Skeletal muscle satellite cell (primary cell): Measurements from ENCODE around the gene EEIG2.

Experiments
- H3K27me3 ChIP-seq: 2 replicates; pipeline ENCODE4 v1.7.0; 2013; ENCODE audit warnings: low read length; ENCODE audit not compliant: control insufficient read depth, insufficient read depth
- H3K36me3 ChIP-seq: 2 replicates; pipeline ENCODE4 v1.7.0; 2013; ENCODE audit warnings: mild to moderate bottlenecking, control low read depth, low read length; ENCODE audit not compliant: insufficient read depth
- H3K4me1 ChIP-seq: 2 replicates; pipeline ENCODE4 v1.7.0; 2013; ENCODE audit warnings: low read length; ENCODE audit not compliant: control insufficient read depth, insufficient read depth
- H3K4me2 ChIP-seq: 2 replicates; pipeline ENCODE4 v1.7.0; 2013; ENCODE audit warnings: mild to moderate bottlenecking, low read length
- H3K4me3 ChIP-seq: 2 replicates; pipeline ENCODE4 v1.7.0; 2013; ENCODE audit warnings: low read length
- H3K9ac ChIP-seq: 2 replicates; pipeline ENCODE4 v1.7.0; 2013; ENCODE audit warnings: mild to moderate bottlenecking, low read depth, low read length, moderate library complexity
- H3K9me3 ChIP-seq: replicated peaks from 2 replicates; pipeline ENCODE4 v1.7.0; 2013; ENCODE audit warnings: mild to moderate bottlenecking, control low read depth, low read length

The EEIG2 gene

GRCh38 chr1:108553905-108554304 lies 6.0 kb upstream of the EEIG2 start:
- H3K4me2 ChIP-seq: no peak overlapping the region
- no peaks in the 10 kb centered on the region for H3K4me1 ChIP-seq
- H3K4me3 ChIP-seq: no peak overlapping the region
- no peak overlapping the region for H3K9ac ChIP-seq
- no peaks in the 10 kb centered on the region for H3K9me3 ChIP-seq
- peaks cover 6% of the 10 kb centered on the region for H3K27me3 ChIP-seq
- H3K36me3 ChIP-seq: no peaks in the 10 kb centered on the region

GRCh38 chr1:108554682-108555427 lies 5.0 kb upstream of the EEIG2 start:
- Histone ChIP-seq H3K4me3 (no peak overlapping the region), H3K4me2 (no peak overlapping the region), H3K36me3 (no peaks in the 10 kb centered on the region), H3K9me3 (no peaks in the 10 kb centered on the region), H3K27me3 (no peaks in the 10 kb centered on the region), H3K4me1 (no peaks in the 10 kb centered on the region), H3K9ac (no peak overlapping the region)

- Histone ChIP-seq H3K9ac (no peak overlapping the region), H3K27me3 (no peaks in the 10 kb centered on the region), H3K36me3 (no peaks in the 10 kb centered on the region), H3K9me3 (no peaks in the 10 kb centered on the region), H3K4me1 (peaks cover 4% of the 10 kb centered on the region), H3K4me2 (no peak overlapping the region), H3K4me3 (no peak overlapping the region)
Measured at GRCh38 chr1:108556066-108556465, 3.8 kb upstream of the EEIG2 start.

GRCh38 chr1:108556499-108556898 lies 3.4 kb upstream of the EEIG2 start:
- H3K4me3 ChIP-seq: no peak overlapping the region
- H3K9ac ChIP-seq: no peak overlapping the region
- H3K27me3 ChIP-seq: no peaks in the 10 kb centered on the region
- H3K9me3 ChIP-seq: no peaks in the 10 kb centered on the region
- peaks cover 9% of the 10 kb centered on the region for H3K4me1 ChIP-seq
- H3K4me2 ChIP-seq: no peak overlapping the region
- H3K36me3 ChIP-seq: no peaks in the 10 kb centered on the region

- Histone ChIP-seq H3K4me1 (peaks cover 12% of the 10 kb centered on the region), H3K9ac (no peak overlapping the region), H3K9me3 (no peaks in the 10 kb centered on the region), H3K4me3 (no peak overlapping the region), H3K27me3 (no peaks in the 10 kb centered on the region), H3K36me3 (no peaks in the 10 kb centered on the region), H3K4me2 (no peak overlapping the region)
Measured at GRCh38 chr1:108557296-108557695, 2.6 kb upstream of the EEIG2 start.

- H3K4me1 ChIP-seq: peaks cover 12% of the 10 kb centered on the region
- no peaks in the 10 kb centered on the region for H3K36me3 ChIP-seq
- peak overlapping the region; percentile 91 for H3K4me3 ChIP-seq
- H3K9ac ChIP-seq: peak overlapping the region; percentile 76
- H3K27me3 ChIP-seq: no peaks in the 10 kb centered on the region
- H3K9me3 ChIP-seq: no peaks in the 10 kb centered on the region
- peak overlapping the region; percentile 88 for H3K4me2 ChIP-seq
Measured at GRCh38 chr1:108560189-108560873, 431 bp downstream of the EEIG2 start.

GRCh38 chr1:108560874-108561459 lies 1.1 kb downstream of the EEIG2 start:
- peak overlapping the region; percentile 76 for H3K9ac ChIP-seq
- H3K9me3 ChIP-seq: no peaks in the 10 kb centered on the region
- peaks cover 12% of the 10 kb centered on the region for H3K4me1 ChIP-seq
- H3K27me3 ChIP-seq: no peaks in the 10 kb centered on the region
- no peaks in the 10 kb centered on the region for H3K36me3 ChIP-seq
- peak overlapping the region; percentile 88 for H3K4me2 ChIP-seq
- H3K4me3 ChIP-seq: peak overlapping the region; percentile 91

GRCh38 chr1:108561689-108562326 lies 1.9 kb downstream of the EEIG2 start:
- H3K4me3 ChIP-seq: no peak overlapping the region
- H3K4me2 ChIP-seq: peak overlapping the region; percentile 88
- H3K9ac ChIP-seq: no peak overlapping the region
- H3K9me3 ChIP-seq: no peaks in the 10 kb centered on the region
- H3K36me3 ChIP-seq: no peaks in the 10 kb centered on the region
- H3K4me1 ChIP-seq: peaks cover 12% of the 10 kb centered on the region
- no peaks in the 10 kb centered on the region for H3K27me3 ChIP-seq

- H3K4me1 ChIP-seq: peaks cover 12% of the 10 kb centered on the region
- H3K4me2 ChIP-seq: no peak overlapping the region
- no peaks in the 10 kb centered on the region for H3K27me3 ChIP-seq
- no peaks in the 10 kb centered on the region for H3K9me3 ChIP-seq
- H3K4me3 ChIP-seq: no peak overlapping the region
- no peaks in the 10 kb centered on the region for H3K36me3 ChIP-seq
- H3K9ac ChIP-seq: no peak overlapping the region
Measured at GRCh38 chr1:108563808-108564207, 3.9 kb downstream of the EEIG2 start.

GRCh38 chr1:108565081-108565480 lies 5.2 kb downstream of the EEIG2 start:
- Histone ChIP-seq H3K36me3 (no peaks in the 10 kb centered on the region), H3K4me1 (peaks cover 12% of the 10 kb centered on the region), H3K27me3 (no peaks in the 10 kb centered on the region), H3K4me3 (no peak overlapping the region), H3K9me3 (no peaks in the 10 kb centered on the region), H3K4me2 (no peak overlapping the region), H3K9ac (no peak overlapping the region)

- H3K4me1 ChIP-seq: peaks cover 12% of the 10 kb centered on the region
- no peak overlapping the region for H3K9ac ChIP-seq
- H3K4me3 ChIP-seq: no peak overlapping the region
- no peak overlapping the region for H3K4me2 ChIP-seq
- H3K36me3 ChIP-seq: no peaks in the 10 kb centered on the region
- no peaks in the 10 kb centered on the region for H3K9me3 ChIP-seq
- no peaks in the 10 kb centered on the region for H3K27me3 ChIP-seq
Measured at GRCh38 chr1:108565512-108565911, 5.6 kb downstream of the EEIG2 start.
